Suppressor macrophage treated with lipopolysaccharide for 4 hours (primary cell): ENCODE data around the gene SAMD9.
"Not testable (repeated sequence)": the region's sequence is repeated elsewhere in the genome, so short reads cannot be mapped to it uniquely, and the experiment has no call there.

Source experiments
- DNase-seq: peaks from one replicate; pipeline ENCODE4 v3.0.0-alpha.2; 2020

Gene SAMD9

DNA sequence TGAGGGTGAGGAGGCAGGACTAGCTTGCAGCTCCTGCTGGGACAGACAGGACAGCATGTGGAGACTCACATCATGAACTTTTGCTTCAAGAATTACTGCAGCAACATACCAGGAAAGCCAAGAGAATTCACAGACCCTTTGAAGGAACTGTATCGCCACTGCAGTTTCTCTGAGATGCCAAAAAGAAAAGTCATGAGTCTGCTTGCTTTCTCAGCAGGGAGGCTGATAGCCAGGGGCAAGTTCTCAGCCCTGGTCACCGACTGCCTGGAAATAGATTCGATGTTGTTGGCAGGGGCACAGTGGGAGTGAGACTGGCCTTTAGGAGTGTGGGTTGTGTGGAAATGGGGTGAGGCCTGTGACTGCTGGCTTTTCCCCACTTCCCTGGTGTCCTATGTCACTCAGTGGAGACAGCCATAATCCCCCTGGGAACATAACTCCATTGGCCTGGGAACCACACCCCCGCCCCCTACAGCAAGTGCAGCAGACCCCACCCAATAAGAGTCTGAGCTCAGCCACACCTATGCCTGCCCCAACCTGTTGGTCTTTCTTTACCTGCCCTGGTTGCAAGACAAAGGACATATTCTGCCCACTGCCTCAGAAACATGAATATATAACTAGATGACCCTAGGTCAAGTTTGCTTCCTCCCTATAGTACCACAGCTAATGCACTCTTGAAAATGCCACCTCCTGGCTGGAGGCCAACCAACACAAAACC, 1.6 kb upstream of the SAMD9 start:
- DNase-seq: no peak

DNA sequence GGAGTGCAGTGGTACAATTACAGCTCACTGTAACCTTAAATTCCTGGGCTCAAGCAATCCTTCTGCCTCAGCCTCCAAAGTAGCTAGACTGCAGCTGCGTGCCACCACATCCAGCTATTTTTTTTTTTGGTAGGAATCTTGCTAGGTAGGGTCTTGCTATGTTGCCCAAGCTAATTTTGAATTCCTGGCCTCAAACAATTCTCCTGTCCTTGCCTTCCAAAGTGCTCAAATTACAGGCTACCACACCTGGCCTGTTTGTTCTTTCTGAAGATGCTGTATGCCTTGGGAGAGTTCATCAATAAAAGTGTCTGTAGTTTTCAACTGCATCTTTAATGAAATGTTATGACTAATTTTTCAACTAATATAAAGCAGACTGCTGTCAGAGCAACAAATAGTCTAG, 452 bp downstream of the SAMD9 start:
- no peak for DNase-seq

DNA sequence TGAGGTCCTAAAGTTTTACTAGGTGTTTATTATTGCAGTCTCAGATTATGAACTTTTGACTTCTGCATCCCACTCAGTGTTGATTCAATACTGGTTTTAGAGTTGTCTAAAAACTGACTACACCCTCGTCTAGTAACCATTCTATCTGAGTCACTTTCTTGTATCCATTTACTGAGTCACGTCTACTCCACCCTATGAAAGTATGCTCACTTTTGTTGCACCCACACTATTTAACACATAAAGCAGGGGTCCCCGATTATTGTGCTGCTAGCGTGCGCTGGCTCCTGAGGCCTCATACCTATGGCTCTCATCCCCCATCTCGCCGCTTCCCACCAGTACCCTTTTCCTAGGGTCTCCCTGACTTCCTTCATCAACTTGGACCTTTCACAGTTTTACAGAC, 2.0 kb downstream of the SAMD9 start:
- peak; percentile 62 for DNase-seq

DNA sequence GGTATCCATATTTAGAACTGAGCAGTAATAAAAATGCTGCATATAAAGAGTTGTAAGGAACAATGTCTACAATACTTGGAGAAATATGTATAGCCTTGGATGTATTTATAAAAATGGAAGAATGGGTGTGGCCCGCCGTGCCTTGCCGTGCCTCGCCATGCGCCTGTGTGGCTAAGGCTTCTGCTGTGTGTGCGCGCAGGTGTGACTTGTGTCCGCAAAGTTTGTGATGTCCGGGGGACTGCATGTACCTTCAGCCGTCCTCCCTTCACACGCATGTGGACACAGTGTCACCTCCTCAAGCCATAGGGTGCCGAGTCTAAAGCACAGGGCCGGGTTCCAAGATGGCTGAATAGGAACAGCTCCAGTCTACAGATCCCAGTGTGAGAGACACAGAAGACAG, 9.8 kb downstream of the SAMD9 start:
- no peak for DNase-seq

DNA sequence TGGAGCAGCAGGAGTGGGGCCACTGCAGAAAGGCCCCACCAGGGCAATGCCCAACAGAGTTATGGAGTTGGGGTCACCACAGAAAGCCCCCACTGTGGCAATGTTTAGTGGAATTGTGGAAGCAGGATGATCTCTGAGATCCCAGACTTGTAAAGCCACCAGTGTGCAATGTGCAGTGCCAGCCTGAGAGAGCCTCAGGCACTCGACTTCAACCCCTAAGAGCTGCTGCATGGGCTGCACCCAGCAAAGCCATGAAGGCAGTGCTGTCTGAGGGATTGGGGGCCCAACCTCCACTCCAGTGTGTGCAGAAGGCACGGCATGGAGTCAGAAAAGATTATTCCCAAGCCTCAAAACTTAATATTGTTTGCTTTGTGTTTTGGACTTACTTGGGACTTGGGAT, 20.4 kb downstream of the SAMD9 start:
- no peak for DNase-seq

DNA sequence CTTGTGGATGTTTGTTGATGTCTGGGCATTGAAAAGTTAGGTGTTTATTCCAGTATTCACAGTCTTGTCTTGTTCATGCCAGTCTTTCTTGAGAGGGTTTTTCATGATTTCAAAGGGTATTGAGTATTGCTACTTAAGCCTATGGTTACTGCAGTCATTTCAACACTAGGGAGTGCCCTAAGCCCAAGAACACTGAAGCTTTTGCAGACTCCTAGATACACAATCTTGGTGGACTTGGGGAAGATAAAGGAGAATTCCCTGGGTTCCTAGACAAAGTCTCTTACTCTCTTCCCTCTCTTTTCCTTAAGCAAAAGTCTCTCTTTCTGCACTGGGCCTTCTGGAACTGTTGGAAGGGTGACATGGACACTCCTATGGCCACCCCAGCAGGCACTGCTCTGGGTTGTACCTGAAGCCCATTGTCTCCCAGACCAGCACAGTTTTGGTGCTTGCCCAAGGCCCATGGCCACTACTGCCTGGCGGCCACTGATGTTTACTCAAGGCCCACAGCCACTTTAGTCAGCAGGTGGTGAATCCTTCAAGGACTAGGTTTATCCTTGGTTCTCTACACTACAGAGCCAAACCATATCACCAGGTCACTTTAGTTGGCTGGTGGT, 24.9 kb downstream of the SAMD9 start:
- DNase-seq: peak; percentile 47

DNA sequence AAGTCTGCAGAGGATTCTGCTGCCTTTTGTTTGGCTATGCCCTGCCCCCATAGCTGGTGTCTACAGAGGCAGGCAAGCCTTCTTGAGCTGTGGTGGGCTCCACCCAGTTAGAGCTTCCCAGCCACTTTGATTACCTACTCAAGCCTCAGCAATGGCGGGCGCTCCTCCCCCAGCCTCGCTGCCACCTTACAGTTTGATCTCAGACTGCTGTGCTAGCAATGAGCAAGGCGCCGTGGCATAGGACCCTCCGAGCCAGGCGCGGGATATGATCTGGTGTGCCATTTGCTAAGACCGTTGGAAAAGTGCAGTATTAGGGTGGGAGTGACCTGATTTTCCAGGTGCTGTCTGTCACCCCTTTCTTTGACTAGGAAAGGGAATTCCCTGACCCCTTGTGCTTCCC, 44.4 kb downstream of the SAMD9 start:
- not testable (repeated sequence) for DNase-seq

DNA sequence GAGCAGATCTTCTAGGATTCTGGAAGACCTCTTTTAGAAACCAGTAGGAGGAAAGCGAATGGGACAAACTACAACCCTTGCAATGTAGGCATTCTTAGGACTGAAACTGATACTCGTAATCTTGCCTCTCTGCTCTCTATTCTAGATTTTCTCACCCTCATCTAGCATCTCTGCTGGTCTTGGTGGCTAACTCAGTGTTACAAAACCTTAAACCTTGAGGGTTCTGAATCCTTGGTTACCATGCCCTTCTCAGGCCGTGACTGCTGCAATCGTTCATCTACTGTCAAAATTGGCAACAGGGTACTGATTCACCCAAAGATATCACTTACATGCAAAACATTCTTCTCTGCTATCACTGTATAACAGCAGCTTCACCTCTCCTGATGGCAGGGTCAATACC, 55.2 kb downstream of the SAMD9 start:
- no peak for DNase-seq

DNA sequence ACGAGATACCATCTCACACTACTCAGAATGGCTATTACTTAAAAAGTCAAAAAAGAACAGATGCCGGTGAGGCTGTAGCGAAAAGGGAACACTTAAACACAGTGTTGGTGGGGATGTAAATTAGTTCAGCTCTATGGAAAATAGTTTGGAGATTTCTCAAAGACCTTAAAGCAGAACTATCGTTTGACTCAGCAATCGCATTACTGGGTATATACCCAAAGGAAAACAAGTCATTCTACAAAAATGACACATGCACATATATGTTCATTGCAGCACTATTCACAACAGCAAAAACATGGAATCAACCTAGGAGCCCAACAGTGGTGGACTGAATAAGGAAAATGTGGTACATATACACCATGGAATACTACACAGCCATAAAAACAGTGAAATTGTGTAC, 56.9 kb downstream of the SAMD9 start:
- DNase-seq: no peak

DNA sequence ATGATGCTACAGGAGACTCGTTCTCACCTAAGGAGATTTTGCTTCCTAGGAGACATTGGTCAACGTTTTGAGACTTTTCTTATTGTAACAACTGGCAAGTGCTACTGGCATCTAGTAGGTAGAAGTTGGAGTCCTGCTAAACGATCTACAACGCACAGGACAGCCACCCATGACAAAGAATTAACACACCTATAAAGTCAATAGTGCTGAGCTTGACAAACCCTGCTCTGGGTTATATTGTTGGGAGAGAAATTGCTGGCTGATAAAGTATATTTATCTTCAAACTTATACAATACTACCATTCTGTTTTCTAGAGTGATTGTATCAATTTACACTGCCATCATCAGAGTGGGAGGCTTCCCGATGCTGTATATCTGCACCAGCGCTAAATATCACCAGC, 57.8 kb downstream of the SAMD9 start:
- DNase-seq: no peak

DNA sequence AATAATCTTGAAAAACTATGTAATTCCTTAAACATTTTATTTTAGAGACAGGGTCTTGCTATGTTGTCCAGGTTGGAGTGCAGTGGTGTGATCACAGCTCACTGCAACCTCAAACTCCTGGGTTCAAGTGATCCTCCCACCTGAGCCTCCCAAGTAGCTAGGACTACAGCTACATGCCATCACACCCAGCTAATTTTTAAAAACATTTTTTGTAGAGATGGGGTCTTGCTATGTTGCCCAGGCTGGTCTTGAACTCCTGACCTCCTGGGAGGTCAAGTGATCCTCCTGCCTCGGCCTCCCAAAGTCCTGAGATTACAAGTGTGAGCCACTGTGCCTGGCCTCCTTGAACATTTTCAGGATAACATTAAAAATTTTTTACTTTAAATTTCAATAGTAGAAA, 61.2 kb downstream of the SAMD9 start:
- DNase-seq: not testable (repeated sequence)

DNA sequence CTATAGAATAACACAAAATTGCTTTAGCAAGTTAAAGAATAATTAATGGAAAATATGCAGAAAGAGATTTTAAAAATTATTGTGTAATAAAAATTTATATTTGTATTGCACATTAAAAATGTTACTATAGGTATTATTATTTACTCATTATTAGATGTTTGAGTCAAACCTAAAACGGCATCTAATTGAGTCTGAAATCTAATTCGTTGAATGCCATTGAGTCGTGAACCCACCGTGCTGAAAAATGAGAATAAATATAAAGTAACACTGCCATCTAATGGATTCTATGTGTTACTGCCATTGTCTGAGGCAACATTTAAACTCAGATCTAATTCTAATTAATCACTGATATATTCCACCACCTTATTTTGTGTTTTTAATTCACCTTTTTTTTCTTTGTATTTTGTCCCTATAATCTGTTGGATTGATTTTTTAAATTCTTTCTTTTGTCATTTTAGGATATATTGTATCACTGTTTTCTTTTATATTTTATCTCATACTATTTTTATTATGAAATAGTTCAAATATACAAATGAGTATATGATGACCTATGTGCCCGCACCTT, 62.2 kb downstream of the SAMD9 start:
- peak; percentile 56 for DNase-seq

DNA sequence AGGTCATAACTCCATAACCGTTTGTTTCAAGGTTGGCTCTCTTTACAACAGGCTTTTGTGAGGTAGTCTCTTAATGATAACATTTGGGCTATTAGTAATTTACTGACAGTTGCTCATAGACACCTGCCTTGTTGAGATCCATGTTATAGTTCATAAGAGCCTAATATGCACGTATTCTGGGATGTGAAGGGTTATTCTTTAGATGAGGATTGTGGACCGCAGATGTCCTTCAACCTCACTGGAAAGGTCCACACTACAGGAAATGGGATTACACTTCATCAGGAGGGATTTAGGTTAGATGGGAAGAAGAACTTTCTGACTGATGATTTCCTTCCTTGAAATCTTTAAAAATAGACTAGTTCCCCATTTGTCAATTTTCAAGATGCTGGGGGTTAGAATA, 62.8 kb downstream of the SAMD9 start:
- DNase-seq: no peak

DNA sequence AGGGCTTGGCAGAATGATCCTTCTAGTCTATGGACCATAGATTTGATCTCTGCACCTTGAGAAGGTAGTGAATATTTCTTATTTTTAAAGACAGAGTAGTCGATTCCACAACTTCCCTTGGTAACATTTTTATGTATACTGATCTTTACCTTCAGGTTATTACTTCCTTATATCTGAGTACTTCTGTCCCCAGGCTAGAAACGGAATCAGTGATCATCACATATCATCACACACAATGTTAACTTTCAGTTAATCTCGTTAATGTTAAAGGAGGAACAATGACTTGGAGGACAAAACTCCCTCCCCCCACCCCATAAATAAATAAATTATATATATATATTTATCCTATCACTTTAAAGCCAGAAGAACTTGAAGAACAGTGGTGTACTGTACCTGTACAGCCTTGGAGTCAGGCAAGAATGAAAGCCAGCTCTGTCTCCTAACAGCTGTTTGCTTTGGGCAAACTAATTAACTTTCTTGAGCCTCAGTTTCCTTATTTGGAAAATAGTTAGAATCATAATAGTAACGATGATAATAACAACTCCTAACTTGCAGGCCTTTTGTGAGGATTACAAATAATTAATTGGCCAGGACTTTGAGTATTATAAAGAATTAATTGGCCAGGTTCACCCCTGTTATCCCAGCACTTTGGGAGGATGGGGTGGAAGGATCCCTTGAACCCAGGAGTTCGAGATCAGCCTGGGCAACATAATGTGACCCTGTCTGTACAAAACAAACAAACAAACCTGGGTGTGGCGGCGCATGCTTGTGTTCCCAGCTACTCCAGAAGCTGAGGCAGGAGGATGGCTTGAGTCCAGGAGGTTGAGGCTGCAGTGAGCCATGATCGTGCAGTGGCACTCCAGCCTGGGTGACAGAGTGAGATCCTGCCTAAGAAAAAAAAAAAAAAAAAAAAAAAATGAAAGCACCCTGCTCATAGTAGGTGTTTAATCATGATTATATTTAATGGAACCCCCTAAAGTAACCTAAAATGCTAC, 63.5 kb downstream of the SAMD9 start:
- DNase-seq: no peak

DNA sequence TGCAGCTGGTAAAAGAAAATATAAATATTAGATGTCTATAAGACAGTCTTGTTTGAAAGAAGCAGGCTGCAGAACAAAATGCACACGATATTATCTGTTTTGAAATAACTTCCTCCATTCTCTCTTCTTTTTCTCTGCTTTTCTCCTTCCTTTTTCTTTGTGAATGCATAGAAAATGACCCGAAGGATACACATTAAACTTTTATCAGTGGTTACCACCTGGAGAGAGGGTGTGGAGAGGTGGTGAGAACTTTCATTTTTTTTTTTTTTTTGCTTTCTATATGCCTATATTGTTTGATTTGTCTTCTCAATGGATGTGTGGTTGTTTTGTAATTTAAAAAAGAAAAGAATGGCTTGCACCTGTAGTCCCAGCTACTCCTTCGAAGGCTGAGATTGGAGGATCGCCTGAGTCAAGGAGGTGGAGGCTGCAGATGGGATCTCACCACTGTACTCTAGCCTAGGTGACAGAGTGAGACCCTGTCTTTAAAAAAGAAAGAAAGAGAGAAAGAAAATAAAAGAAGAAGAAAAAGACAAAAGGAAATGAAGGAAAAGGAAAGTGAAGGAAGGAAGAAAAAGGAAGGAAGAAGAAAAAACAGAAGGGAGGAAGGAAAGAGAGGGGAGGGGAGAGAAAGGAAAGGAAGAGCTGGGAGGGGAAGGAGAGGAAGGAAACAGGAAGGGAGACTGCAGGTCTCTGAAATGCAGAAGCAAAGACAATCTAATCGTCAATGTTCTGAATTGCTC, 64.4 kb downstream of the SAMD9 start:
- no peak for DNase-seq

DNA sequence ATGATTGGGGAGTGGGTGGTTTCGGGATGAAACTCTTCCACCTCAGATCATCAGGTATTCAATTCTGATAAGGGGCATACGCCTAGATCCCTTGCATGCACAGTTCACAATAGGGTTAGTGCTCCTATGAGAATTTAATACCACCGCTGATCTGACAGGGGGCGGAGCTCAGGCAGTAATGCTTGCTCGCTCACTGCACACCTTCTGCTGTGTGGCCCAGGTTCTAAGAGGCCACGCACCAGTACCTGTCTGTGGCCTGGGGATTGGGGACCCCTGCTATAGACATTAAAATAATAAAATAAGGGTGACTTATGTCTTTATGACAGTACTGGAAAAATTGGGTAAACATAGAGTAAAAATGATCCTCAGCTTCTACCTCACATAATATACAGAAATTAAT, 66.1 kb downstream of the SAMD9 start:
- no peak for DNase-seq
